GM23338 (cell line): ENCODE data around the gene PFN2. TPM values are rescaled to one million over a fixed set of nuclear protein-coding genes. Genes with fewer than 3 reads are reported as not detected.

Experiments used
- ATAC-seq: fragments of 200-7000 bp; cut with Tn5 transposase; 3 replicates; pipeline ENCODE4 v1.9.1; 2020
- DNase-seq: peaks from one replicate; pipeline ENCODE4 v3.0.0-alpha.2; 2015; ENCODE audit warnings: low spot score
- H2AFZ ChIP-seq: fragments of 200-600 bp; sonication (generic); 2 replicates; pipeline ENCODE4 v1.8.0; 2016; ENCODE audit warnings: antibody characterized with exemption, mild to moderate bottlenecking, moderate library complexity
- H3F3A ChIP-seq: fragments of 200-600 bp; sonication (generic); replicated peaks from 2 replicates; pipeline ENCODE4 v1.8.0; 2017; ENCODE audit warnings: antibody characterized with exemption, mixed run types, low read depth
- H3K27ac ChIP-seq: fragments of 200-600 bp; sonication (generic); 2 replicates; pipeline ENCODE4 v1.6.1; 2016; ENCODE audit warnings: low read depth
- H3K27me3 ChIP-seq: fragments of 200-600 bp; sonication (generic); 2 replicates; pipeline ENCODE4 v1.8.0; 2016; ENCODE audit warnings: mild to moderate bottlenecking, mixed run types, moderate library complexity; ENCODE audit not compliant: insufficient read depth
- H3K36me3 ChIP-seq: fragments of 200-600 bp; sonication (generic); 2 replicates; pipeline ENCODE4 v1.8.0; 2016; ENCODE audit warnings: mild to moderate bottlenecking; ENCODE audit not compliant: insufficient read depth
- H3K4me1 ChIP-seq: fragments of 200-600 bp; sonication (generic); 2 replicates; pipeline ENCODE4 v1.8.0; 2016; ENCODE audit warnings: mild to moderate bottlenecking, moderate library complexity; ENCODE audit not compliant: insufficient read depth
- H3K4me2 ChIP-seq: fragments of 200-600 bp; sonication (generic); 2 replicates; pipeline ENCODE4 v1.7.1; 2017; ENCODE audit warnings: mixed run types
- H3K4me3 ChIP-seq: fragments of 200-600 bp; sonication (generic); 2 replicates; pipeline ENCODE4 v1.6.1; 2016; ENCODE audit warnings: mixed run types
- H3K79me2 ChIP-seq: fragments of 200-600 bp; sonication (generic); replicated peaks from 2 replicates; pipeline ENCODE4 v1.8.0; 2017; ENCODE audit warnings: mild to moderate bottlenecking; ENCODE audit not compliant: insufficient read depth
- H3K9me2 ChIP-seq: fragments of 200-600 bp; sonication (generic); 2 replicates; pipeline ENCODE4 v1.8.0; 2017; ENCODE audit not compliant: insufficient read depth
- H4K20me1 ChIP-seq: fragments of 200-600 bp; sonication (generic); replicated peaks from 2 replicates; pipeline ENCODE4 v1.8.0; 2017; ENCODE audit warnings: mild to moderate bottlenecking; ENCODE audit not compliant: insufficient read depth
- H3K27ac Mint-ChIP-seq: 2 replicates; pipeline ENCODE4 v1.8.0; 2020; ENCODE audit warnings: inconsistent platforms, mild to moderate bottlenecking, moderate library complexity, mixed read lengths
- H3K27me3 Mint-ChIP-seq: 3 replicates; pipeline ENCODE4 v1.8.0; 2022; ENCODE audit warnings: low read depth, mild to moderate bottlenecking, moderate library complexity, mixed read lengths, inconsistent platforms; ENCODE audit not compliant: insufficient read depth, poor library complexity
- H3K36me3 Mint-ChIP-seq: 3 replicates; pipeline ENCODE4 v1.8.0; 2021; ENCODE audit warnings: low read depth, mild to moderate bottlenecking, inconsistent platforms, moderate library complexity, mixed read lengths
- H3K4me1 Mint-ChIP-seq: 3 replicates; pipeline ENCODE4 v1.8.0; 2020; ENCODE audit warnings: mild to moderate bottlenecking, inconsistent platforms, mixed read lengths
- H3K4me3 Mint-ChIP-seq: 3 replicates; pipeline ENCODE4 v1.8.0; 2021; ENCODE audit warnings: moderate library complexity, mild to moderate bottlenecking, inconsistent platforms, mixed read lengths
- H3K9me3 Mint-ChIP-seq: 3 replicates; pipeline ENCODE4 v1.8.0; 2020; ENCODE audit warnings: moderate library complexity, mild to moderate bottlenecking, inconsistent platforms, mixed read lengths
- CREB1 ChIP-seq: fragments of 250-450 bp; sonication (Bioruptor Pico); IDR thresholded peaks from 2 replicates; pipeline ENCODE4 v1.5.0; 2020; ENCODE audit warnings: low read depth, mild to moderate bottlenecking, moderate library complexity
- CTCF ChIP-seq, 2 experiments: fragments of 200-600 bp in 1 of 2; sonication (generic) in 1 of 2; conservative IDR thresholded peaks; 2 replicates each; pipeline versions ENCODE4 v1.5.1 to v1.6.1; 2016 to 2017; ENCODE audit warnings: antibody characterized with exemption in 2 of 2, low read depth in 2 of 2, mild to moderate bottlenecking in 2 of 2, moderate library complexity in 1 of 2
- ETS1 ChIP-seq: IDR thresholded peaks from 2 replicates; pipeline ENCODE4 v1.6.1; 2016; ENCODE audit warnings: antibody characterized with exemption
- EZH2 ChIP-seq: fragments of 200-600 bp; sonication (generic); IDR thresholded peaks from one replicate; pipeline ENCODE4 v1.8.0; 2017; ENCODE audit warnings: antibody characterized with exemption, mild to moderate bottlenecking, low read depth; ENCODE audit not compliant: unreplicated experiment
- JUNB ChIP-seq: IDR thresholded peaks from one replicate; pipeline ENCODE4 v1.6.1; 2016; ENCODE audit warnings: antibody characterized with exemption; ENCODE audit not compliant: unreplicated experiment
- NANOG ChIP-seq: IDR thresholded peaks from 2 replicates; pipeline ENCODE4 v1.6.1; 2016; ENCODE audit warnings: antibody characterized with exemption, borderline replicate concordance
- POLR2AphosphoS5 ChIP-seq: IDR thresholded peaks from 2 replicates; pipeline ENCODE4 v1.6.1; 2016; ENCODE audit warnings: antibody characterized with exemption, low read depth
- STAT1 ChIP-seq: IDR thresholded peaks from one replicate; pipeline ENCODE4 v1.6.1; 2016; ENCODE audit warnings: antibody characterized with exemption; ENCODE audit not compliant: unreplicated experiment
- ZNF331 ChIP-seq: fragments of 250-450 bp; sonication (Bioruptor Pico); IDR thresholded peaks from 2 replicates; pipeline ENCODE4 v1.5.0; 2020; ENCODE audit warnings: low read depth, mild to moderate bottlenecking, moderate library complexity
- ZNF462 ChIP-seq: fragments of 250-450 bp; sonication (Bioruptor Pico); IDR thresholded peaks from 2 replicates; pipeline ENCODE4 v1.5.0; 2020; ENCODE audit warnings: mild to moderate bottlenecking, moderate library complexity
- polyA plus RNA-seq: library from polyadenylated mRNA; unstranded; fragments of >200 nt; fragmentation: Nextera tagmentation; extraction: Ambion mirVana; gene quantifications from 2 replicates; pipeline ENCODE4 v1.2.1, GENCODE V29; 2016
- total RNA-seq: library from RNA; depleted of rRNA; stranded (reverse); fragments of >200 nt; shearing (Covaris generic); gene quantifications from 2 replicates; pipeline ENCODE4 v1.2.3, GENCODE V29; 2014

PFN2 gene
- total and polyA plus RNA-seq, 2 experiments from 2014 or later: 183 to 212 TPM

GRCh38 chr3:149963485-149963884 is 7.2 kb downstream of the PFN2 start:
- Mint-ChIP-seq H3K4me3 (no peak overlapping the region), H3K27me3 (no peaks in the 10 kb centered on the region), H3K9me3 (no peaks in the 10 kb centered on the region), H3K36me3 (peaks cover 68% of the 10 kb centered on the region), H3K27ac (no peak overlapping the region), H3K4me1 (peaks cover 38% of the 10 kb centered on the region)
- TF ChIP-seq JUNB (no peak), NANOG (no peak), STAT1 (no peak), ZNF331 (no peak), CREB1 (no peak), EZH2 (no peak), ETS1 (no peak), ZNF462 (CRISPR knock-in tag) (no peak), CTCF (conservative IDR thresholded peaks at IDR 0.05; ENCODE audit: low read depth in 2 of 2) (no peak), POLR2AphosphoS5 (no peak)
- no peaks in the 10 kb centered on the region for H3F3A ChIP-seq
- peaks cover 83% of the 10 kb centered on the region for H3K79me2 ChIP-seq
- H3K4me1 ChIP-seq: peaks cover 22% of the 10 kb centered on the region
- ATAC-seq: no peak
- peaks cover 21% of the 10 kb centered on the region for H4K20me1 ChIP-seq
- H2AFZ ChIP-seq: no peak overlapping the region
- no peak for DNase-seq
- peaks cover 3% of the 10 kb centered on the region; the same call in 1 of the 2 replicates for H3K36me3 ChIP-seq
- no peaks in the 10 kb centered on the region for H3K27me3 ChIP-seq
- no peak overlapping the region for H3K4me2 ChIP-seq
- H3K9me2 ChIP-seq: no peaks in the 10 kb centered on the region
- H3K4me3 ChIP-seq: no peak overlapping the region
- H3K27ac ChIP-seq: no peak overlapping the region
